WTC11 (cell line): ENCODE results near the gene MXRA7. TPM values are rescaled to one million over a fixed set of nuclear protein-coding genes. Genes with fewer than 3 reads are reported as not detected.

Experiments
- ATAC-seq: fragments of 200-7000 bp; cut with Tn5 transposase; 2 replicates; pipeline ENCODE4 v1.10.0; 2021; ENCODE audit warnings: mild to moderate bottlenecking, moderate library complexity
- CTCF ChIA-PET: fragments of 300-600 bp; sonication (Branson Sonifier 250); formaldehyde crosslinking; loops from one replicate; lab custom pipeline; 2021; ENCODE audit warnings: antibody characterized with exemption; lab: Charles Lee
- POLR2A ChIA-PET: fragments of 350-600 bp; sonication (Branson Sonifier 250); formaldehyde crosslinking; loops from one replicate; lab custom pipeline; 2021; ENCODE audit warnings: antibody characterized with exemption; lab: Charles Lee
- DNase-seq: peaks from one replicate; pipeline ENCODE4 v3.0.0; 2021; ENCODE audit warnings: low spot score
- H3K27ac Mint-ChIP-seq: 2 replicates; pipeline ENCODE4 v1.8.0; 2021; ENCODE audit warnings: mixed read lengths
- H3K27me3 Mint-ChIP-seq: 2 replicates; pipeline ENCODE4 v1.8.0; 2021; ENCODE audit warnings: low read depth, mild to moderate bottlenecking, moderate library complexity, mixed read lengths
- H3K36me3 Mint-ChIP-seq: 2 replicates; pipeline ENCODE4 v1.8.0; 2021; ENCODE audit warnings: mixed read lengths
- H3K4me1 Mint-ChIP-seq: 2 replicates; pipeline ENCODE4 v1.8.0; 2022; ENCODE audit warnings: mixed read lengths
- H3K4me3 Mint-ChIP-seq: 2 replicates; pipeline ENCODE4 v1.8.0; 2021; ENCODE audit warnings: mild to moderate bottlenecking, moderate library complexity, mixed read lengths
- H3K9me3 Mint-ChIP-seq: 2 replicates; pipeline ENCODE4 v1.8.0; 2021; ENCODE audit warnings: mixed read lengths
- EMX1 ChIP-seq: fragments of 250-450 bp; sonication (Bioruptor Pico); IDR thresholded peaks from 2 replicates; pipeline ENCODE4 v1.8.0; 2021; ENCODE audit warnings: mild to moderate bottlenecking
- FOXK1 ChIP-seq: sonication (generic); formaldehyde crosslinking; IDR thresholded peaks from 2 replicates; pipeline ENCODE4 v1.8.0; 2022; ENCODE audit warnings: mild to moderate bottlenecking, moderate library complexity, missing genetic modification reagents
- FOXP1 ChIP-seq: sonication (generic); formaldehyde crosslinking; IDR thresholded peaks from 2 replicates; pipeline ENCODE4 v1.8.0; 2022; ENCODE audit warnings: missing genetic modification reagents, mild to moderate bottlenecking, moderate library complexity, borderline replicate concordance
- GABPB1 ChIP-seq: sonication (generic); formaldehyde crosslinking; IDR thresholded peaks from 2 replicates; pipeline ENCODE4 v1.8.1; 2023; ENCODE audit warnings: mild to moderate bottlenecking, missing genetic modification reagents
- GTF2I ChIP-seq: fragments of 250-450 bp; sonication (Bioruptor Pico); conservative IDR thresholded peaks from 2 replicates; pipeline ENCODE4 v1.4.0; 2021; ENCODE audit warnings: mild to moderate bottlenecking
- HMGA2 ChIP-seq: fragments of 250-450 bp; sonication (Bioruptor Pico); IDR thresholded peaks from 2 replicates; pipeline ENCODE4 v1.4.0; 2021; ENCODE audit warnings: mild to moderate bottlenecking, moderate library complexity
- PRRX2 ChIP-seq: fragments of 250-450 bp; sonication (Bioruptor Pico); IDR thresholded peaks from 2 replicates; pipeline ENCODE4 v1.8.0; 2021; ENCODE audit warnings: mild to moderate bottlenecking
- SMAD4 ChIP-seq: sonication (generic); formaldehyde crosslinking; IDR thresholded peaks from 2 replicates; pipeline ENCODE4 v1.8.0; 2022; ENCODE audit warnings: mild to moderate bottlenecking, missing genetic modification reagents
- SOX15 ChIP-seq: fragments of 250-450 bp; sonication (Bioruptor Pico); IDR thresholded peaks from 2 replicates; pipeline ENCODE4 v1.9.0; 2021; ENCODE audit warnings: mild to moderate bottlenecking
- TP53 ChIP-seq: sonication (generic); formaldehyde crosslinking; IDR thresholded peaks from 2 replicates; pipeline ENCODE4 v1.8.1; 2023; ENCODE audit warnings: mild to moderate bottlenecking, missing genetic modification reagents
- ZNF263 ChIP-seq: sonication (generic); formaldehyde crosslinking; IDR thresholded peaks from 2 replicates; pipeline ENCODE4 v1.8.1; 2022; ENCODE audit warnings: low read depth, mild to moderate bottlenecking, moderate library complexity, missing genetic modification reagents
- ZNF671 ChIP-seq: fragments of 250-450 bp; sonication (Bioruptor Pico); IDR thresholded peaks from 2 replicates; pipeline ENCODE4 v1.8.0; 2021; ENCODE audit warnings: mild to moderate bottlenecking
- total RNA-seq: library from RNA; stranded (reverse); gene quantifications from 3 replicates; pipeline ENCODE4 v1.2.3, GENCODE V29; 2021
- TF ChIP-seq, protein P1 (sequence below): sonication (generic); formaldehyde crosslinking; conservative IDR thresholded peaks from 2 replicates; pipeline ENCODE4 v1.8.1; 2023; ENCODE audit warnings: mild to moderate bottlenecking, low read depth, missing genetic modification reagents, moderate library complexity
- TF ChIP-seq, protein P2 (sequence below): fragments of 250-450 bp; sonication (Bioruptor Pico); conservative IDR thresholded peaks from 2 replicates; pipeline ENCODE4 v1.9.0; 2021; ENCODE audit warnings: mild to moderate bottlenecking
- TF ChIP-seq, protein P3 (sequence below): fragments of 250-450 bp; sonication (Bioruptor Pico); IDR thresholded peaks from 2 replicates; pipeline ENCODE4 v1.9.0; 2021; ENCODE audit warnings: mild to moderate bottlenecking, borderline replicate concordance
- TF ChIP-seq, protein P4 (sequence below): sonication (generic); formaldehyde crosslinking; IDR thresholded peaks from 2 replicates; pipeline ENCODE4 v1.8.1; 2022; ENCODE audit warnings: missing genetic modification reagents, borderline replicate concordance
- TF ChIP-seq, protein P5 (sequence below): sonication (generic); formaldehyde crosslinking; IDR thresholded peaks from 2 replicates; pipeline ENCODE4 v1.8.1; 2022; ENCODE audit warnings: mild to moderate bottlenecking, missing genetic modification reagents, moderate library complexity, borderline replicate concordance
- TF ChIP-seq, protein P6 (sequence below): fragments of 250-450 bp; sonication (Bioruptor Pico); IDR thresholded peaks from 2 replicates; pipeline ENCODE4 v1.9.0; 2021; ENCODE audit warnings: moderate library complexity, mild to moderate bottlenecking, inconsistent platforms, borderline replicate concordance
- TF ChIP-seq, protein P7 (sequence below): sonication (generic); formaldehyde crosslinking; IDR thresholded peaks from 2 replicates; pipeline ENCODE4 v1.8.1; 2023; ENCODE audit warnings: mild to moderate bottlenecking, missing genetic modification reagents

MXRA7 gene
- total RNA-seq, 1 experiment from 2014 or later = 46.5 TPM

DNA sequence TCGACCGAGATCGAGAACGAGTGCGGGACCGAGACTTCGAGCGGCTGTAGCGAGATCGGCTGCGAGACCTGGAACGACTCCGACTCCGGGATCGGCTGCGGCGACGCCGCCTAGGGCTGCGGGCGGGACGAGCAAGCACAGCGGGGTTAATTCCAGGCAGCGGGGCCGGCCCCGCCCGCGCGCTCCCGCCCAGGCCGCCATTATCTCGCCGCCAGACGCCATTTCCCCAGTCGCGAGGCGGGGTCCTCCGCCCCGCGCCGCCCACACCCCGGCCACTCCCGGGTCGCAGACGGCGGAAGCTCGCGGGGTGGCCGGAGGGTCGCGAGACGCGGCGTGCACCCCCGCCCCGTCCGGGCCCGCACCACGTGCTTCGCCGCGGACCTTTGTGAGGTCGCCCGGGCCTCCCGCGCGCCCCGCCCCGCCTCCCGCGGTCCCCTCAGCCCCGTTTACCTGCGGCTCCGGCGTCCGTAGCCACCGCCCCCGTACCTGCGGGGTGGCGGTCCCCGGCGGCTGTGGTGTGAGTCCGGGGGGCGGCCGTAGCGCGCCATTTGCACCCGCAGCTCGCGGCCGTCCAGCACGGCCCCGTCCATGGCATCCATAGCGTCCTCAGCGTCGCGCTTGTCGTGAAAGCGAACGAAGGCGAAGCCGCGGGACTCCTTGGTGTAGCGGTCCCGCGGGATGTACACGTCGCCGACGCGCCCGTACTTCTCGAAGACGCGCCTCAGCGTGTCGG lies 25.8 kb upstream of the MXRA7 start (continued):
- TF ChIP-seq SOX15 = no peak
- no peak; the same call in 1 of the 2 replicates for TF ChIP-seq TP53 (CRISPR knock-in tag)
- TF ChIP-seq ZNF671 = no peak
- no peak for TF ChIP-seq GTF2I (CRISPR knock-in tag)
- TF ChIP-seq, protein P1, sequence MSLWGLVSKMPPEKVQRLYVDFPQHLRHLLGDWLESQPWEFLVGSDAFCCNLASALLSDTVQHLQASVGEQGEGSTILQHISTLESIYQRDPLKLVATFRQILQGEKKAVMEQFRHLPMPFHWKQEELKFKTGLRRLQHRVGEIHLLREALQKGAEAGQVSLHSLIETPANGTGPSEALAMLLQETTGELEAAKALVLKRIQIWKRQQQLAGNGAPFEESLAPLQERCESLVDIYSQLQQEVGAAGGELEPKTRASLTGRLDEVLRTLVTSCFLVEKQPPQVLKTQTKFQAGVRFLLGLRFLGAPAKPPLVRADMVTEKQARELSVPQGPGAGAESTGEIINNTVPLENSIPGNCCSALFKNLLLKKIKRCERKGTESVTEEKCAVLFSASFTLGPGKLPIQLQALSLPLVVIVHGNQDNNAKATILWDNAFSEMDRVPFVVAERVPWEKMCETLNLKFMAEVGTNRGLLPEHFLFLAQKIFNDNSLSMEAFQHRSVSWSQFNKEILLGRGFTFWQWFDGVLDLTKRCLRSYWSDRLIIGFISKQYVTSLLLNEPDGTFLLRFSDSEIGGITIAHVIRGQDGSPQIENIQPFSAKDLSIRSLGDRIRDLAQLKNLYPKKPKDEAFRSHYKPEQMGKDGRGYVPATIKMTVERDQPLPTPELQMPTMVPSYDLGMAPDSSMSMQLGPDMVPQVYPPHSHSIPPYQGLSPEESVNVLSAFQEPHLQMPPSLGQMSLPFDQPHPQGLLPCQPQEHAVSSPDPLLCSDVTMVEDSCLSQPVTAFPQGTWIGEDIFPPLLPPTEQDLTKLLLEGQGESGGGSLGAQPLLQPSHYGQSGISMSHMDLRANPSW (CRISPR knock-in tag) = no peak
- TF ChIP-seq, all 79 proteins: peak for 8

DNA sequence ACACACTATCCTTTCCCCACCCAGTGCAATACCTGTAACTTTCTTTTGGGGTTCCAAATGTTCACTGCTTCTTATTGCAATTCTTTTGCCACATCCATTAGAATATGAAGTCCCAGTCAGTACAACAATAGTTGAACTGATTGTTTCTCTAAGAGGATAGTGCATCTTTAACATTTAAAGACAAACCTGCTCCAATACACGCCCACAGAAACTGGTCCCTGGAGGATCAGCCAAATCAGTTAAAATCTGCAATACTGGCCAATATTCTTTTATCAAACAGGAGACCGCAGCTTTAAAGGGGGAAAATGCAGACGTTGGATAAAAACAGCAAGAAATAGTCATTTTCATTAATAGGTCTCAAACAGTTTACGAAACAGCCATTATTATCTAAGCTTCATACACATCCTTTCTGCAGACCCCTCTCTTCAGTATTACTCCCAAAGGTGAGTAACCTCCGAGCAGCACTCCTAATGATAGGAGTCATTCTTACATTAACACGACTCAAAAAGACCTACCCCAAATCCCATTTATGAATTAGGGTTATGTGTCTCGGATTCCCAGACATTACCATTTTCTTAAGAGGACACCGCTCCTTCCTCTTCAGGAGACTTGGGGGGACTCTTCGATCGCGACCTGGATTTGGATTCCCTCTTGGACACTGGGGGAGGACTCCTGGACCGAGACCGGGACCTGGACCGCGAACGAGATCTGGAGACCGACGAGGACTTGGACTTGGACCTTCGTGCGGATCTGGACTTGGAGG lies 25.0 kb upstream of the MXRA7 start:
- no peaks in the 10 kb centered on the region for H3K27me3 Mint-ChIP-seq
- POLR2A ChIA-PET = interaction anchor here (3.1 kb wide), 1 partner anchor 8 kb away, joined by 28 read pairs; the partner anchor contains the start of genes JMJD6 and METTL23
- H3K4me3 Mint-ChIP-seq = peak overlapping the region; percentile 99
- no peaks in the 10 kb centered on the region for H3K9me3 Mint-ChIP-seq
- no peak for DNase-seq
- peaks cover 44% of the 10 kb centered on the region for H3K36me3 Mint-ChIP-seq
- no peak for ATAC-seq
- CTCF ChIA-PET = no interaction called here
- peaks cover 42% of the 10 kb centered on the region for H3K4me1 Mint-ChIP-seq
- peak overlapping the region; percentile 98 for H3K27ac Mint-ChIP-seq
- no peak for TF ChIP-seq HMGA2 (CRISPR knock-in tag)
- TF ChIP-seq, protein P2, sequence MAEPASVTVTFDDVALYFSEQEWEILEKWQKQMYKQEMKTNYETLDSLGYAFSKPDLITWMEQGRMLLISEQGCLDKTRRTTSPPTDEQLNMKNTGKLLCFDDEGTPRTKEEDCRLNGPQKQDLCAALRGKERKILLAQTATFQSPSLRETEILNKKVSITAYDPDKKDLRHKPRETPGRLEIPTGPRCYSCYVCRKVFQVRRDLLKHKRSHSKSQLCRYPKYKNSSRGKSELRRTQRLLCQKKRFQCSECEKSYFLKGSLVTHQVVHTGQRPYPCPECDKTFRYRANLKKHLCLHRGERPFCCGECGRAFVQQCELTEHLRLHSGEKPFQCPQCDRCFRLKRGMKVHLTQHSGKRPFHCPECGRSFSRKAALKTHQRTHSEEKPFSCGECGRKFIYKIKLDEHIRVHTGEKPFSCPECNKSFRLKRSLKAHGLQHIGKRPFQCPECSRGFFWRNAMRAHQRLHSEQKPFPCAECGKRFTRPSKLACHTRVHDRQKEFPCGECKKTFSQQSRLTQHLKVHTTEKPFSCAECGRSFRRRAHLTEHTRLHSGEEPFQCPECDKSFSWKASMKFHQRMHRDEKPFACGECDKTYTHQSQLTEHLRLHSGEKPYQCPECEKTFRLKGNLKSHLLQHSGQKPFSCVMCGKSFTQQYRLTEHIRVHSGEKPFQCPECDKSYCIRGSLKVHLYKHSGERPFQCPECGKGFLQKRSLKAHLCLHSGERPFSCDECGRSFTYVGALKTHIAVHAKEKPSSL (CRISPR knock-in tag) = no peak
- peak; percentile 17; the same call in 1 of the 2 replicates for TF ChIP-seq SMAD4 (CRISPR knock-in tag)
- TF ChIP-seq ZNF263 (CRISPR knock-in tag) = peak; percentile 11; the same call in 1 of the 2 replicates
- TF ChIP-seq, protein P3, sequence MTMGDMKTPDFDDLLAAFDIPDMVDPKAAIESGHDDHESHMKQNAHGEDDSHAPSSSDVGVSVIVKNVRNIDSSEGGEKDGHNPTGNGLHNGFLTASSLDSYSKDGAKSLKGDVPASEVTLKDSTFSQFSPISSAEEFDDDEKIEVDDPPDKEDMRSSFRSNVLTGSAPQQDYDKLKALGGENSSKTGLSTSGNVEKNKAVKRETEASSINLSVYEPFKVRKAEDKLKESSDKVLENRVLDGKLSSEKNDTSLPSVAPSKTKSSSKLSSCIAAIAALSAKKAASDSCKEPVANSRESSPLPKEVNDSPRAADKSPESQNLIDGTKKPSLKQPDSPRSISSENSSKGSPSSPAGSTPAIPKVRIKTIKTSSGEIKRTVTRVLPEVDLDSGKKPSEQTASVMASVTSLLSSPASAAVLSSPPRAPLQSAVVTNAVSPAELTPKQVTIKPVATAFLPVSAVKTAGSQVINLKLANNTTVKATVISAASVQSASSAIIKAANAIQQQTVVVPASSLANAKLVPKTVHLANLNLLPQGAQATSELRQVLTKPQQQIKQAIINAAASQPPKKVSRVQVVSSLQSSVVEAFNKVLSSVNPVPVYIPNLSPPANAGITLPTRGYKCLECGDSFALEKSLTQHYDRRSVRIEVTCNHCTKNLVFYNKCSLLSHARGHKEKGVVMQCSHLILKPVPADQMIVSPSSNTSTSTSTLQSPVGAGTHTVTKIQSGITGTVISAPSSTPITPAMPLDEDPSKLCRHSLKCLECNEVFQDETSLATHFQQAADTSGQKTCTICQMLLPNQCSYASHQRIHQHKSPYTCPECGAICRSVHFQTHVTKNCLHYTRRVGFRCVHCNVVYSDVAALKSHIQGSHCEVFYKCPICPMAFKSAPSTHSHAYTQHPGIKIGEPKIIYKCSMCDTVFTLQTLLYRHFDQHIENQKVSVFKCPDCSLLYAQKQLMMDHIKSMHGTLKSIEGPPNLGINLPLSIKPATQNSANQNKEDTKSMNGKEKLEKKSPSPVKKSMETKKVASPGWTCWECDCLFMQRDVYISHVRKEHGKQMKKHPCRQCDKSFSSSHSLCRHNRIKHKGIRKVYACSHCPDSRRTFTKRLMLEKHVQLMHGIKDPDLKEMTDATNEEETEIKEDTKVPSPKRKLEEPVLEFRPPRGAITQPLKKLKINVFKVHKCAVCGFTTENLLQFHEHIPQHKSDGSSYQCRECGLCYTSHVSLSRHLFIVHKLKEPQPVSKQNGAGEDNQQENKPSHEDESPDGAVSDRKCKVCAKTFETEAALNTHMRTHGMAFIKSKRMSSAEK (CRISPR knock-in tag) = no peak
- TF ChIP-seq PRRX2 (CRISPR knock-in tag) = no peak
- no peak for TF ChIP-seq FOXK1 (CRISPR knock-in tag)
- TF ChIP-seq, protein P4, sequence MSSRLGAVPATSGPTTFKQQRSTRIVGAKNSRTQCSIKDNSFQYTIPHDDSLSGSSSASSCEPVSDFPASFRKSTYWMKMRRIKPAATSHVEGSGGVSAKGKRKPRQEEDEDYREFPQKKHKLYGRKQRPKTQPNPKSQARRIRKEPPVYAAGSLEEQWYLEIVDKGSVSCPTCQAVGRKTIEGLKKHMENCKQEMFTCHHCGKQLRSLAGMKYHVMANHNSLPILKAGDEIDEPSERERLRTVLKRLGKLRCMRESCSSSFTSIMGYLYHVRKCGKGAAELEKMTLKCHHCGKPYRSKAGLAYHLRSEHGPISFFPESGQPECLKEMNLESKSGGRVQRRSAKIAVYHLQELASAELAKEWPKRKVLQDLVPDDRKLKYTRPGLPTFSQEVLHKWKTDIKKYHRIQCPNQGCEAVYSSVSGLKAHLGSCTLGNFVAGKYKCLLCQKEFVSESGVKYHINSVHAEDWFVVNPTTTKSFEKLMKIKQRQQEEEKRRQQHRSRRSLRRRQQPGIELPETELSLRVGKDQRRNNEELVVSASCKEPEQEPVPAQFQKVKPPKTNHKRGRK (CRISPR knock-in tag) = no peak
- TF ChIP-seq, protein P5, sequence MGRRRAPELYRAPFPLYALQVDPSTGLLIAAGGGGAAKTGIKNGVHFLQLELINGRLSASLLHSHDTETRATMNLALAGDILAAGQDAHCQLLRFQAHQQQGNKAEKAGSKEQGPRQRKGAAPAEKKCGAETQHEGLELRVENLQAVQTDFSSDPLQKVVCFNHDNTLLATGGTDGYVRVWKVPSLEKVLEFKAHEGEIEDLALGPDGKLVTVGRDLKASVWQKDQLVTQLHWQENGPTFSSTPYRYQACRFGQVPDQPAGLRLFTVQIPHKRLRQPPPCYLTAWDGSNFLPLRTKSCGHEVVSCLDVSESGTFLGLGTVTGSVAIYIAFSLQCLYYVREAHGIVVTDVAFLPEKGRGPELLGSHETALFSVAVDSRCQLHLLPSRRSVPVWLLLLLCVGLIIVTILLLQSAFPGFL = no peak
- TF ChIP-seq GABPB1 (CRISPR knock-in tag) = no peak
- no peak for TF ChIP-seq FOXP1
- TF ChIP-seq, protein P6, sequence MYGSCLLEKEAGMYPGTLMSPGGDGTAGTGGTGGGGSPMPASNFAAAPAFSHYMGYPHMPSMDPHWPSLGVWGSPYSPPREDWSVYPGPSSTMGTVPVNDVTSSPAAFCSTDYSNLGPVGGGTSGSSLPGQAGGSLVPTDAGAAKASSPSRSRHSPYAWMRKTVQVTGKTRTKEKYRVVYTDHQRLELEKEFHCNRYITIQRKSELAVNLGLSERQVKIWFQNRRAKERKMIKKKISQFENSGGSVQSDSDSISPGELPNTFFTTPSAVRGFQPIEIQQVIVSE = no peak
- TF ChIP-seq, protein P7, sequence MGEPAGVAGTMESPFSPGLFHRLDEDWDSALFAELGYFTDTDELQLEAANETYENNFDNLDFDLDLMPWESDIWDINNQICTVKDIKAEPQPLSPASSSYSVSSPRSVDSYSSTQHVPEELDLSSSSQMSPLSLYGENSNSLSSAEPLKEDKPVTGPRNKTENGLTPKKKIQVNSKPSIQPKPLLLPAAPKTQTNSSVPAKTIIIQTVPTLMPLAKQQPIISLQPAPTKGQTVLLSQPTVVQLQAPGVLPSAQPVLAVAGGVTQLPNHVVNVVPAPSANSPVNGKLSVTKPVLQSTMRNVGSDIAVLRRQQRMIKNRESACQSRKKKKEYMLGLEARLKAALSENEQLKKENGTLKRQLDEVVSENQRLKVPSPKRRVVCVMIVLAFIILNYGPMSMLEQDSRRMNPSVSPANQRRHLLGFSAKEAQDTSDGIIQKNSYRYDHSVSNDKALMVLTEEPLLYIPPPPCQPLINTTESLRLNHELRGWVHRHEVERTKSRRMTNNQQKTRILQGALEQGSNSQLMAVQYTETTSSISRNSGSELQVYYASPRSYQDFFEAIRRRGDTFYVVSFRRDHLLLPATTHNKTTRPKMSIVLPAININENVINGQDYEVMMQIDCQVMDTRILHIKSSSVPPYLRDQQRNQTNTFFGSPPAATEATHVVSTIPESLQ (CRISPR knock-in tag) = no peak
- TF ChIP-seq EMX1 (CRISPR knock-in tag) = no peak
